Stimulated activated CD8-positive, alpha-beta memory T cell treated with anti-CD3 and anti-CD28 coated beads, Interleukin-2, amount 100 ng/mL, for 48 hours (primary cell): ENCODE data around the gene CUBN.
"Not testable (repeated sequence)": the region's sequence is repeated elsewhere in the genome, so short reads cannot be mapped to it uniquely, and the experiment has no call there.

Experiments
- DNase-seq, 2 donors: peaks; one replicate each; pipeline ENCODE4 v3.0.0-alpha.2; 2020; ENCODE audit warnings: low read depth in 2 of 2

The CUBN gene

DNA sequence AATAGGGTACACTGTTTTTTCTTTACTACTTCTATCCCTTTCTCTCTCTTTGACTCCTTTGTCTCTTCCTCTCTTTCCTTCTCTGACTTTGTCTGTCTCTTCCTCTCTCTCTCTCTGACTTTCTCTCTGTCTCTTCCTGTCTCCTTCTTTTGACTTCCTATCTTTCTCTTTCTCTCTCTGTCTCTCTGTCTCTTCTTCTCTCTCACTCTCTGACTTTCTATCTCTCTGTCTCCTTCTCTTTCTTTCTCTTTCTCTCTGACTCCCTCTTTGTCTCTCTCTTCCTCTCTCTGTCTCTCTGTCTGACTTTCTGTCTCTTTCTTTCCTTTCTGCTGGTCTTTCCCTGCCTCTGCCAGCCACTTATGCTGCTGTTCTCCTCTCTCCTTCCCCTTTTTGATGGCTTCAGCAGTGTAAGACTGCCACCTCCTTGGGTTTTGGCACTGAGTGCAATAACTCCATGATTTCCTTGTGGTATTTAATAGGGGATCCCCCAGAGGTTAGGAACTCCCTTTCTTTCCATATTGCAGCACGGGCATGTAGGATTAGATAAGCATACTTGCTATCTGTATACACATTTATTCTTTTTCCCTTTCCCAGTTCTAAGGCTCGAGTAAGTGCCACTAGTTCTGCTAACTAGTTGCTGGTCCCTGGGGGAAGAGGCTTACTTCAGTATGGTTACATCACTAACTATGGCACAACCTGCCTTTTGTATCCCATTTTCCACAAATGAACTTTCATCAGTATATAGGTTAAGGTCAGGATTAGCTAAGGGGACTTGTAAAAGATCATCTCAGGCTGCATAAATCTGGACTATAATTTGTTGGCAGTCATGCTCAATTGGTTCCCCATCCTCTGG is 116.3 kb downstream of the CUBN start:
- DNase-seq: not testable (repeated sequence)

DNA sequence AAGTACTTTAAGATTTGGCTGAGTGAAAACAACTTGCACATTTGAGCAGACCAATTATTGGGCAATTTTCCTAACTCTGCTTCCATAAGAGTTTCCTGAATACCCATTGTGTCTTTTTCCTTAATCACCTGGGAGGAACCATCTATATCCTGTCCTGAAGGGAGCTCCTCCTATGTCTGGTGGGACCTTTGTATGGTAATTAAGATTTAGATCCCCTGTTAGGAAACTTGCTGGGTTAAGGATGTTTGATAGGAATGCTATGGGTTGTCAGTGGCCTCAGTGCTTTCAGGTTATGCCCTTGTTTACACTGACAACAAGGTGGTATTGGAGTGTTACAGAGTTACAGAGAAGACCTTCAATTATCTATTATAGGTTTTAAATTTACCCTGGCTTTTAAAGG is 116.9 kb downstream of the CUBN start:
- DNase-seq: not testable (repeated sequence)

DNA sequence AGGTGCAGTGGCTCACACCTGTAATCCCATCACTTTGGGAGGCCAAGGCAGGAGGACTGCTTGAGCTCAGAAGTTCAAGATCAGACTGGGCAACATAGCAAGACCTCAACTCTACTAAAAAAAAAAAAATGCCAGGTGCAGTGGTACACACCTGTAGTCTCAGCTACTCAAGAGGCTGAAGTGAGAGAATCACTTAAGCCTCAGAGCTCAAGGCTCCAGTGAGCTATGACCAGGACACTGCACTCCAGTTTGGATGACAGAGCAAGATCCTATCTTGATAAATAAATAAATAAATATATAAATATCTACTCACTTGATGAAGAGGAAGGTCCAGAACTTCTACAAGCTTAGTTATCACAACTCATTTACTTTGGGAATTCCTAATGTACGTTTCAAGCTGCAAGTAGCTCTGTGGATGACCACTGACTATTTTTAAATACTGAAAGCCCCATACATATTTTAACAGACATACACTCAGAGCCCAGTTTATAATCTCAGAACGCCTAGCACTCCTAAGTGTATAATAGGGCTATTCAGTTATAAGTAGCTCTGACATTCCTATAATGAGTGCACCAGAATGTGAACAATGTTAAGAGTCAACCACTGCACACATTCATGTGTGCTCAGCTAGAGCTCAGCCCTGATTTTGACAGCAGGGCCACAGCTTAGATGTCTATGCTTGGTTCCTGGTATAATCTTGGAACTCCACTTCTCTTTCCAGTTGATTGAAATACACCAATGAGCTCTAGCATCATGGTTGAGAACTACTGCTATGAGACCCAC is 119.1 kb downstream of the CUBN start:
- DNase-seq: no peak

DNA sequence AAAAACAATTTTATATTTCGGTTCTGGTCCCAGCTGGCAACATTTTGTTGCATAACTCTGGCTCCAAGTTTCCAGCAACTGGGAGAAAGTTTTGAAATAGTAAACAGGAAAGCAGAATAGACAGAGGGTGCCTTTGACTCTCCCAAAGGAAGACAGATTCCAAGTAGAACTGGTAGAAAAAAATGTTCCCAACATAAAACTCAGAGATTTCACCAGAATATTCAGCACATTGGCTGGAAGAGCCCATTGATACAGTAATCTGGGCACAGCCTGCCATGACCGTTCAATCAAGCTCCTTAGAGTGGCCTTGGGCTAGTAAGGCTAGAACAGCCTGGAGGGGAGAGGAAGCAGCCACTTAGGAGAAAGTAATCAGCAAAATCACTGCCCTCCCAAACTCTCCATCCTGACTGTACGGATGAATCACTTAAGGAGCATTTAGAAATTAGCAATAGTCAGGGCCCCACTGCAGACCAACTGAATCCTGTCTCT is 120.4 kb downstream of the CUBN start:
- DNase-seq: no peak

DNA sequence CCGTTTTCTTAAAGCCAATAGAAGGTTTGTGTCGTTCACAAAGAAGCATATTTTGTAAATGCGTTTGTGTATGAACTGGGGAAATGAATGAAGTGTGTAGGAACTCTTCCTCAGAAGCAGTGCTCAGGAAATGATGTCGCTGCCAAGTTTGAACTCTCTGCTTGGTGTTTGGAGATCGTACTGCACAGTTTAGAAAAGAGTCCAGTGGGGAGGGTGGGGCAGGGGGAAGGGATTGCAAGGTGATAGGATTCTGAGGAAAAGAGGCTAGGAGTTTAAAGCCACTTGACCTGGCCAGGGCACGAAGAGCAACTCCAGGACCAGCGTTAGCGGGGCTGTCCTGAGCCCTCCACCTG is 122.2 kb downstream of the CUBN start:
- no peak for DNase-seq

DNA sequence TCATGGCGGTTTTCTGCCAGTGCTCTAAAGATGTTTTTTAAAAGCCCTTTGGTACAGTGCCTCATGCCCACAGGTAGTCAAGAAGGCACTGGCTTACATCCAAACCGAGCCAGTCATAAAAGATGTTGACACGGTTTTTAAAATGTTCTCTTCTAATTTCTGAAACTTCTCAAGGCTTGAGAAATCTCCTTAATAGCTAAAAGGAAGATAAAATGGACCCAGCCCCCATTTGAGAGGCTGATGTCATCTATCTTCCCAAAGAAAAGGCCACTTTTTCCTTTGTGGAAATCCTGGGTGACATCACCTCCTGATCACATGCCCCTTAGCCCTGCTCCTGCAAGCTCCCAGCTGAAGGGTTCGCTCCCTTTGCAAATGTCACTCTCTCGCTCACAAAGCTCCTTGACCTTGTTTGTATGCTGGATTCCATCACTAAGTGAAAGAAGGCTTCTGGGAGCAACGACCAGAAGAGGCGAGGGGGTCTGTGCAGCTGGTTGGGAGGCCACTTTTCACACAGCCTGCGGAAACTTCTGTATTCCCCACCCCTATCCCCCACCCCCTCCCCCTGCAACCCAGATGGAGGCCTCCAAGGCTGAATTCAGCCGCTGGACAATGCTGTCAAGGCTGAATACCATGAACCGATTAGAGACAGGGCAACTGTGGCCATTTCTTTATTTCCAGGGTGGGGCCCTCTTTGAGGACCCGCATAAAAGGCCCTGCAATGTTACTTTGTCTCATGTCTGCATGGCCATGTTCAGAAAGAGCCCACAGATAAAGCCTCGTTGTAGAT is 122.8 kb downstream of the CUBN start:
- DNase-seq: no peak

DNA sequence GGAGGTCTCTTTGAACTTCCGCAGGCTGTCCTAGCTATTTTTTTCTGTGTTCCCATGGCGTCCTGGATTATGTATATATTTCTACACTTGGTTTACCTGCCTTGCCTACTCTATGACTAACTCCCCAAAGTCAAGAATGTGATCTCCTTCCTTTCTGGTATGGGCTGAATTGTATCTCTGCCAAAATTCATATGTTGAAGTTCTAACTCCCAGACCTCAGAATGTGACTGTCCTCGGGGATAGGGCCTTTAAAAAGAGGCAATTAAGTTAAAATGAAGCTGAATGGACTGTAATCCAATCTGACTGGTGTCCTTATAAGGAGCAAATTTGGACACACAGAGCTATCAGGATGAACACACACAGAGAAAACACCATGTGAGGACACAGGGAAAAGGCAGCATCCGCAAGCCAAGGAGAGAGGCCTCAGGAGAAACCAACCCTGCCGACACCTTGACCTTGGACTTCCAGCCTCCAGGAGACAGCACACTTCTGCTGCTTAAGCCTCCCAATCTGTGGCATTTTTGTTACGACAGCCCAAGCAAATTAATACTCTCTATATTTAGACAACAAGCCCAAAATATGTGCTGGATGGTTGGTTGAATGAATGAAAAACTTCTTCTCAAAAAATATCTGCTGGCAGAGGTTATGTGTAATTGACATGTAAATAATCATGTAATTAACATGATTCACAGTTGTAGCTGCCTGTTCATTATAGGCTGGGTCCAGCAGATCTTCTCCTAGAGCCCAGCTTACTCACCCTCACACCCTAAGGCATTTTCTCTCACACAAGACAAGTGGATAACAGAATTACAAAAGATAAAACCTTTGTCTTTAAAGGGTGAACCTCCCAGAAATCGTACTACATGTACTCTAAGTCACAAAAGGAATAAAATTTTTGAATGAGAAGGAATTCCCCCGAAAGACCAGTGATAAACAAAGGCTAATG is 123.7 kb downstream of the CUBN start:
- no peak for DNase-seq

DNA sequence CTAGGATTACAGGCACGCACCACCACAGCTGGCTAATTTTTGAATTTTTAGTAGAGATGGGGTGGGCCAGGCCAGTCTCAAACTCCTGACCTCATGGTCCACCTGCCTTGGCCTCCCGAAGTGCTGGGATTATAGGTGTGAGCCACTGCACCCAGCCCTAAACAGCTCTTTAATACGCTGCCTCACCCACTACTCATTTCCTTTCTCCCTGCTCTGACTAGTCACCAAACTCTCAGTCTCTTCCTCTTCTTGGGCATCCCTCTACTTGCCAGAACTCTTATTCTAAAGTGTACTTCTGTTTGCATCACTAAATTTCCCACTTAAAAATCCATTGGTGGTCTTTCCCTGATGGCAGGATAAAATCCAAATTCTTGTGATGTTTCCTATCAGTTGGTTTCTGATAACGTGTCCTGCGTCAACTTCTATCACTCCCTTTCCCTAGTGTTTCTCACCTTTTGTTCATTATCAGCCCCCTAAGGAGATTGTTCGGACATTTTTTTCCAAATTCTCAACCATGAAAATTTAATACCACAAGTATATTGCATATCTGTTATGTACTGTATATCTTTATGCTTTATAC is 124.7 kb downstream of the CUBN start:
- DNase-seq: no peak

DNA sequence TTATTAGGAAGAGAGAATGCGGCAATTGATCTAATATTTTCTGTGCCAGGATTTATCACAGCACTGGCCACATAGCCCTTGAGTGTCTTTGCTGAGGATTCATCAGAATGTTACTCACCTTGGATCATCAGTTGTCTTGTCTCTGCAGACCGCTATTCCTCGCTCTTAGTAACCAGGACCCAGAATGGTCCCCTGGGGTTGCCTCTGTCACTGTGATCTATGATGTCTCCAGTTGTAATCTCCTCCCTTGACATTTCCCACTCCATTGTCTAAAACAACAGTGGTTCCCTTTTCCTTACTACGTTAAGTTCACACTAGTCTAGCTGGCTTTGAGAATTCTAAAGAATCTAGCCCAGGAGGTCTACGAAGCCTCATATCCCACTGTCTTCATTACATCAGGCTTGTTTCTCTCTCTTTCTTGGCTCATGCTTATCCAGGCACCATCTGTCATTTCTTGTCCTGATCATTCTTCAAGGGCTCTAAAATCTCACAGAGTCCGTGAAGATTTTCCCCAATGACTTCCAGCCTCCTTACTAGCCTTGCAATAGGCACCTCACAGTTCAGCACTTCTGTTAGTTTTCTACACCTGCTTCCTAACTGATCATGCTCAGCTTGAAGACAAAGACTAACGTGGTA is 125.8 kb downstream of the CUBN start:
- no peak for DNase-seq

DNA sequence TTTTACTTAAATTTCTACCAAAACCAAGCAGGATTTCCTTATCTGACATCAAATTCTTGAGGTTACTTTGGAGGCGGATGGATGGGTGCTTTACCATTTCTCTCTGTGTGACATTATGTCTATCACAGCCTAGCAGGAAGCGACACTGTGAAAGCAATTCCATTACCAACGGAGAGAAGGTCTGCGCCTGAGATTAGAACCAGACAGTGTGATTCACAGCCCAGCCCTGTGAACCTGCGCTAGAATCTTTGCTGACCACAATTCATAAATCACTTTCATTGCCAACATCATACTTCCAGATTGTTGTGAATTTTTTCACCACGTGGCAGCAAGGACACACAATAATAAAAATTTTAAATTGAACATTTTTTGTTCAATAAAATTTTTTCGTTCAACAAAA is 126.5 kb downstream of the CUBN start:
- DNase-seq: peak; percentile 23 to 42

DNA sequence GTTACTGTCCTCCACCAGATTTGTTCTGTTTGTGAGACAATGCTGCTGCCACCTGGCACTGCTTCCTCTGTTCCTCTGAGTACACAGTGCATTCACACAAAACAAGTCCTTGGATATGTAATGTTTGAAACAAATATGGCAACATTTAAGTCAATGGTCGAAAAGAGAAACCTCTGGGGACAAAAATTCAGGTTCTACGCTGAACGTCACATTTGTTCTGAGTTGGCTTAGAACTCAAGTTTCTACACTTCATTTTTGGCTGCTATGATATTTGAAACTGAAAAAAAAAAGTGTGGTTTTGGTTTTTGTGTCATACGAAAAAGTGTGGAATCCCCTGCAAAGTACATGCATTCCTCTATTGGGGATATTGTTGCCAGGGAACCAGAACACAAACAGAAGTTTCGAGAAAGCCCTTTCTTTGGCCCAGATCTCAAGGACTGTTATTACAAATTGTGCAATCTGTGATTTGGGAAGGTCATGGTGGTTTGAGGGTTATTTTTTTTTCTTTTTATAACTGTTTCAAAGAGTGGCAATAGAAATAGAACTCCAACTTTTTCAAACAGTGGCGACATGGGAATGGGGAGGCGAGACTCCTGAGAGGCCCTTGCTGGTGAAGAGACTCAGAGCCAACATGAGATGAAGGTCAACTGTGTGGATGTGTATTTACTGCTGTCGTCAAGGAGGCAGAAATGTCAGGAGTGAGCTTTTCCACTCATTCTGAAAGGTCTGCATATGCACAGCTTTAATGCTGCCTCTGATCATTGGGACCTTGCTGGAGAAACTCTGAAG is 127.5 kb downstream of the CUBN start:
- no peak for DNase-seq

DNA sequence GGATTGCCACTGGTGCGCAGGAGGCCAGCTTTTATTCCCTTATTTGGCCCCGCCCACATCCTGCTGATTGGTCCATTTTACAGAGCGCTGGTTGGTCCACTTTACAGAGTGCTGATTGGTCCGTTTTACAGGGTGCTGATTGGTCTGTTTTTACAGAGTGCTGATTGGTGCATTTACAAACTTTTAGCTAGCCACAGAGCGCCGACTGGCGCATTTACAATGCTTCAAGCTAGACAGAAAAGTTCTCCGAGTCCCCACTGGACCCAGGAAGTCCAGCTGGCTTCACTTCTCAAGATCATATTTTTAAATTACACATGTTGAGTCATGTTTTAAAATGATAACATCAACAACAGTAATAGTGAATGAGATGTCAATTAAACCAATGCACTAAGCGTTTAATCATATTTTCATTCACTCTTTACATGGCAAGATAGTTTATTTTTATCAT is 128.3 kb downstream of the CUBN start:
- DNase-seq: no peak

DNA sequence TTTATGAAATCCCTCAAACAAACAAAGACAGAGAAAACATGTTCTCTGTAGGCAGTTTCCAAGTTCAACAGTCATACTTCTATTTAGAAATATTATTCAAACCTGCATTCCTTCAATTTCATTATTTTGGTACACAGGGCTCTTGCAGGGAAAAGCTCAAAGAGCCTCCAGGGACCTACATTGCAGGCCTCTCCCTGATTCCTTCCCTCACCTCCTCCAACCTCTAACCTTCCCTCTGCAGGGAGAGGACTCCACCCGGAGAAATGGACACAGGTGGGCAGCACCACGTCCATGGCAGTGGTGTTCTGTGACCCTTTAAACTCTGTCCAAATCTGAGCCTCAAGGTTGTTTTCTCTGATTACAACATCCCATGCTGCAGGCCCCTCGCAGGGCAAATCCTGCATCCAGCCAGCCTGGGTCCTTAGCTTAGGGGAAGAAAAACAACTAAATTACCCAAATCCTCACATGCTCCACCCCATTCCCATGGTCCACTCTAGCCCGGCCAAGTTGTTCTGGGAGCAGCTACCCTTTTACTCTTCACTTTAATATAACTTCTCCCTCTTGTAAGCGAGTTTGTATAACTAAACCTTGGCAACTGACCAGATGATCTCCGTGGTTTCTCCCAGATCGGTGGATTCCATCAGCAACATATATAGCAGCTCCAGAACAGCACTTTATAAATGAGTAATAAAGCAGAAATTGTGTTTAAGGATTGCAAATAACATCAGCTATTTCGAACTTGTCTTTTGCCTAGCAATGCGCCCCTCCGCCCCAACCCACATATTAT is 129.8 kb downstream of the CUBN start:
- DNase-seq: no peak

DNA sequence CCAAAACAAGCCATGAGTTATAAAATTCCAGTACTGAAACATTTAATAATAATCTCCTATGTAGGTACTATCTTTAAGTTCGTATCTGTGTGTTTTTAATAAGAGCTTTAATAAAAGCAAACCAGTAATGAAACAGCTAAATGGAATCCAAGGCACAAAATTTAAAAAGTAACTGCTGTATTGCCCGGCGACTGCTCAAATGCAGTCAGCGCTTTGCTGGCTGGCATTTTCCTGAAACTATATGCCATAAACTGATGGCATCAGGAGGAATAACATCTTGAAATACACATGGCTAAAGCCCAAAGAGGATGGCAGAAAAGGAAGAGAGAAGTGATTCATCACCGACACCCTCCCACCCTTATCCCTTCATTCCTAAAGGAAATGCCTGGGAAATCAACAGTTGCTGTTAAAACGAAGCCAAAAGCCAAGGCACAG is 133.1 kb downstream of the CUBN start:
- DNase-seq: no peak

DNA sequence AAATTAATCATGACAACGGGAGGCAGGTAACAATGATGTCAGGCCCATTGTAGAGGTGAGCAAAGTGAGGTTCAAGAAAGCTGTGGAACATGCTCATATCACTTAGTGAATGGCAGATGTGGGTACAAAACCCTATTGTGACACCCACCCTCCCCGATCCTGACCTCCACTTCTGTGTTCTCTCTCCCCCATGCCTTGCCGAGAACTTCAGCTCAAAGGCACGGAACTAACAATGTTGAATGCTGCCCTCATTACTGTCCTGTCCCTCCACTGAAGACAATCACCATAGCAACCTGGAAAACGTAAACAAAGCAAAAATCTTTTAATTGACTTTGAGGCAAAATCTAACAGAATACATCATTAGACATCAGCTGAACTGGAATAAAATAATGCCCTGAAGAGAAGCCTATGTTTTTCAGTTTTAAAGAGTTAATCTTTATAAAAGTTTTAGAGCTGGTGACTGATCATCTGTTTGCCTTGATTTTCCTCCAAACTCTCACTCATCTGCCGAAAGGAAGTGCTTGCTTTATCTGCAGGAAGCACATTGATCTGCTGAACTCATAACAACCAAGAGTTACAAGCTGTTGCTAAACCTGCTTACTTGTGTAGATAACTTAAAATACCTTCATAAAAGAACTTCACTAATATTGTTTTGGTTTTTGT is 133.6 kb downstream of the CUBN start:
- no peak for DNase-seq

DNA sequence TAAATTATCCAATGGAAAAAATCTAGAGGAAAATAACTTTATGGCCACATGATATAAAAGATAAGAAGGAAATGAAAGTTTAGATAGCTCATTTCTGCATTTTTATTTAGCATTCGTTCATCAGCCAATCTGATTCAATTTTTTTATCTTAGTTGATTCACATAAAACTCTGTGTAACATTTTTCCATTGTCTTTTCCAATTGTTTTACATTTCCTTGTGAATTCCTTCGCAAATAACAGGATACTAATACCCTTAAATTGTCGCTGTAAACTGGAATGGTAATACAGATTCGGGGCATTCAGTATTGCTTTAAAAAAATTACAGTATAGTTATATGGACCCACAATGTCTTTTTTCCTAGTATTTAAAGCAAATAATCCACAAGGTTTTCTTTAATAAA is 136.4 kb downstream of the CUBN start:
- no peak for DNase-seq

DNA sequence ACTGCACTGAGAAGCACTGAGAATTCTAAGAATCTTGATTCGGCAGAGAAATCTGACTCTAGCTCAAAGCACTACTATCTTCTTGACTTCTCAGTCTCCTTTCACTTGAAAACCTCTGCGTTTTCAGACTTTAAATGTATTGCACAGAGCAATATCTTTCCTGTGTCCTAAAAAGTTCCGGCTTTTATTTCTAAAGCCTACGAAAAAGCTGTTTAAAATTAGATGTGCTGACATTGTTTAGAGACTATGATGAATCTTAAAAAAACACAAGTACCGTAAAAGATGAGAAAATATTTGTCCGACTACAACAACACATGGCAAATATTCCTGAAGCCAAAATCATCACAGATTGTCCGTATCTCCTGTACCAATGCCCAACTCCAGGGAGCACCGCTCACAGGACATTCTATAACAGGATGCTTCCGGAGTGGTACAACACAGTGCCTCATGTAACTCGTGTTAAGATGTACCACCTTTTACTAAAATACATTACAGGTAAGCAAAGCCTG is 136.9 kb downstream of the CUBN start:
- DNase-seq: no peak

DNA sequence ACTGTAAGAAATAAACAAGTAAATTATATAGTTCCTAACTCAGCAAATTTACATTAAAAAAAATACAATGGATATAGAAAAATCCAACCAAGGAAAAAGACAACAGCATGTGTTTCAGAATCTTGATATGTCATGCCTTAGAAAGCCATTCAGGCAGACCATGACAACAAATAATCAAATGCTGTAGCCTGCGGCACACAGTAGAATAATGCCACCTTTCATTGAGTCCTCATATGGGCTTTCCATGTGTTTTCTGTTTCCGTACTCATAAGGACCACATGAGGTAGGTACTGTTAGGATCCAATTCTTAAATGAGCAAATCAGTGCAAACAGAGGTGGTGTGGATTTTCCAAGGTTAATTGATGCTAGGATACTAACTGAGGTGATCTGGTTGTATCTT is 138.6 kb downstream of the CUBN start:
- DNase-seq: no peak
